A204.1 (cell line): Measurements from ENCODE around the gene PDXDC1.
"Not testable (repeated sequence)": the region's sequence is repeated elsewhere in the genome, so short reads cannot be mapped to it uniquely, and the experiment has no call there.

Source experiments
- FAIRE-seq: peaks from 2 replicates; lab custom pipeline; 2012; peaks lifted over from hg19 to GRCh38; lab: Jason Lieb, UNC

Gene PDXDC1

GRCh38 chr16:14974656-14975417 is at the start of gene PDXDC1:
Gene PDXDC1, plus strand, starts transcription at chr16:14975026. Its CDS starts 174 bp downstream, at chr16:14975200.
- not testable (repeated sequence) for FAIRE-seq

GRCh38 chr16:14928064-14928714 is 46.6 kb upstream of the PDXDC1 start:
- FAIRE-seq, result not testable (repeated sequence)

- FAIRE-seq, result not testable (repeated sequence)
Measured at GRCh38 chr16:14929176-14929575, 45.6 kb upstream of the PDXDC1 start.

GRCh38 chr16:14930246-14930645 is 44.6 kb upstream of the PDXDC1 start:
- FAIRE-seq, result not testable (repeated sequence)

- FAIRE-seq, result not testable (repeated sequence)
Measured at GRCh38 chr16:14930971-14931370, 43.9 kb upstream of the PDXDC1 start.

GRCh38 chr16:14932581-14933375 is 42.0 kb upstream of the PDXDC1 start:
- not testable (repeated sequence) for FAIRE-seq

GRCh38 chr16:14937143-14937542 is 37.7 kb upstream of the PDXDC1 start, which contains the start of gene NPIPA1:
Gene NPIPA1, plus strand, starts transcription at chr16:14937443. Its CDS starts 0 bp downstream, at chr16:14937443.
- not testable (repeated sequence) for FAIRE-seq

GRCh38 chr16:14937994-14938393 is 36.8 kb upstream of the PDXDC1 start:
- not testable (repeated sequence) for FAIRE-seq

GRCh38 chr16:14942686-14943085 is 32.1 kb upstream of the PDXDC1 start:
- not testable (repeated sequence) for FAIRE-seq

- no peak for FAIRE-seq
Measured at GRCh38 chr16:14955546-14956231, 19.1 kb upstream of the PDXDC1 start.

- no peak for FAIRE-seq
Measured at GRCh38 chr16:14957576-14958322, 17.1 kb upstream of the PDXDC1 start.

GRCh38 chr16:14958323-14958600 is 16.6 kb upstream of the PDXDC1 start:
- FAIRE-seq, result no peak

- FAIRE-seq, result no peak
Measured at GRCh38 chr16:14958970-14959369, 15.9 kb upstream of the PDXDC1 start.

- no peak for FAIRE-seq
Measured at GRCh38 chr16:14961405-14962186, 13.2 kb upstream of the PDXDC1 start.

- no peak for FAIRE-seq
Measured at GRCh38 chr16:14963281-14964173, 11.3 kb upstream of the PDXDC1 start.

GRCh38 chr16:14965328-14965727 is 9.5 kb upstream of the PDXDC1 start:
- no peak for FAIRE-seq

GRCh38 chr16:14969795-14970194 is 5.0 kb upstream of the PDXDC1 start:
- not testable (repeated sequence) for FAIRE-seq

- FAIRE-seq, result not testable (repeated sequence)
Measured at GRCh38 chr16:14971621-14972228, 3.1 kb upstream of the PDXDC1 start.

GRCh38 chr16:14973785-14974322 is 972 bp upstream of the PDXDC1 start:
- FAIRE-seq, result not testable (repeated sequence)
